ENCODE data around the gene OPCML.

DNA sequence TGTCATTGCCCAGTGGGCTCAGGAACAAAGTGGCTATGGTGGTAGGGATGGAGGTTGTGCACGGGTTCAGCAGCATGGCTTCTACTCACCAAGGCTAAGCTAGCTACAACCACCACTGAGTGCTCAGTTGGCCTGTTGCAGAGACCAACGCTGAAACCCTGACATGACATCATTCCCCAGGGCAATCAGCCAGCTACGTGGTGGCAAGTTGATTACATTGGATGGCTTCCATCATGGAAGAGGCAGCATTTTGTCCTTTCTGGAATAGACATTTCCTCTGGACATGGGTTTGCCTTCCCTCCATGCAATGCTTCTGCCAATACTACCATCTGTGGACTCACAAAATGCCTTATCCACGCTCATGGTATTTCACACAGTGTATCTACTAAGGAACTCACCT is 634.3 kb downstream of the OPCML start:
- TF ChIP-seq CTCF (IDR thresholded peaks at IDR 0.05): no peak
- TF ChIP-seq POLR2A (IDR thresholded peaks at IDR 0.05): no peak
- no peak for TF ChIP-seq EP300 (IDR thresholded peaks at IDR 0.05; ENCODE audit: low read depth)
- no peak for TF ChIP-seq POLR2AphosphoS5 (IDR thresholded peaks at IDR 0.05)

All from transverse colon (tissue), 4 donors.